ENCODE measurements around the gene HDAC1. TPM values are rescaled to one million over a fixed set of nuclear protein-coding genes. Genes with fewer than 3 reads are reported as not detected.

Gene HDAC1
- total and polyA plus RNA-seq, 2 of the 4 experiments (the other 2 are of a cell fraction), result 95.5 to 139 TPM

DNA sequence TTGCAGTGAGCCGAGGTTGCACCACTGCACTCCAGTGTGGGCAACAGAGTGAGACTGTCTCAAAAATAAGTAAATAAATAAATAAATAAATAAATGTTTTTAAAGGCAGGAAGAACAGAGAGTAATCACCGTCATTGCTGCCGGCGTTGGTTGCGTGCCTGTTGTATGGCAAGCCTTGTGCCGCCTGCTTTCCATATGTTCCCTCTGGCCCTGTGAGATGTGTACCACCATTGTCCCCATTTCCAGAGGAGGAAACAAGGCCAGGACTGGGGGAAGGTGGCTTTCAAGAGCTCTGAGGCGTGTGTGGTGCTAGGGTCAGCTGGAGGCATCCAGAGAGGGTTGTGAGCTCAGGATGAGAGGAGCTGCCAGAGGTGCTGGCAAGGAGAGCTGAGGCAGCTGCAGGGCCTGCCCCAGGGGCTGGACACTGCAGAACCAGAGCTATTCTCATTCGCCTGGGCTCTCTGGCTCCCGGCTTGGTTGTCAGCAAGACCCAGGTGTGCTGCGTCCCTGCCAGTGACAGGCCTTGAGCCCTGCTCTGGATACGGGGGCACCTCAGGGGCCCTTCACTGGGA is 49.4 kb downstream of the HDAC1 start:
- Histone ChIP-seq H2AFZ (replicated peaks; ENCODE audit: low read length, poor library complexity) (no peak overlapping the region), H4K91ac (ENCODE audit: insufficient read depth, low read depth, low read length) (no peak overlapping the region), H2AK5ac (ENCODE audit: low read depth, low read length) (no peak overlapping the region), H3K4me2 (ENCODE audit: low read depth, low read length) (no peak overlapping the region), H3K4me3 (ENCODE audit: insufficient read depth, low read depth, low read length) (no peak overlapping the region), H4K8ac (ENCODE audit: low read depth in 2 of 2, low read length in 2 of 2) (no peak overlapping the region), H3K56ac (ENCODE audit: extremely low read depth, insufficient read depth, low read length) (no peak overlapping the region), H3K14ac (replicated peaks; ENCODE audit: low read depth, low read length) (no peak overlapping the region), H4K5ac (ENCODE audit: low read depth, low read length) (no peak overlapping the region), H4K20me1 (ENCODE audit: insufficient read depth, low read length) (no peaks in the 10 kb centered on the region), H3K36me3 (ENCODE audit: control insufficient read depth, insufficient read depth, low read length) (no peaks in the 10 kb centered on the region), H3K27me3 (ENCODE audit: control insufficient read depth, insufficient read depth, low read length) (no peaks in the 10 kb centered on the region), H3K23ac (ENCODE audit: low read depth, low read length) (no peak overlapping the region), H3K79me1 (ENCODE audit: low read depth in 1 of 2, low read length in 2 of 2) (peaks cover 0 to 4% of the 10 kb centered on the region in 2 experiments; a peak in 1 of 4 replicates), H2AK9ac (replicated peaks; ENCODE audit: low read depth, low read length, poor library complexity) (no peak overlapping the region), H3K4ac (ENCODE audit: low read depth, low read length) (no peak overlapping the region), H2BK5ac (ENCODE audit: low read depth, low read length, poor library complexity, severe bottlenecking) (no peak overlapping the region), H3K27ac (ENCODE audit: insufficient read depth, low read length) (no peak overlapping the region), H2BK15ac (ENCODE audit: low read depth, low read length) (no peak overlapping the region), H3K18ac (ENCODE audit: low read depth, low read length) (no peak overlapping the region), H3K9ac (ENCODE audit: low read depth, low read length) (no peak overlapping the region), H2BK20ac (ENCODE audit: low read depth, low read length) (no peak overlapping the region), H2BK120ac (ENCODE audit: low read depth, low read length) (no peak overlapping the region), H3K9me1 (ENCODE audit: insufficient read depth, low read length) (no peaks in the 10 kb centered on the region; the same call in 1 of the 2 replicates), H3K4me1 (ENCODE audit: control insufficient read depth, insufficient read depth, low read length) (peaks cover 7% of the 10 kb centered on the region), H3K9me3 (ENCODE audit: control insufficient read depth, insufficient read depth, low read length) (no peaks in the 10 kb centered on the region)
- in situ Hi-C loops (cut with MboI; ENCODE audit: low sequenced_read_pairs), result no loop called here
- TF ChIP-seq RFX5 (IDR thresholded peaks at IDR 0.05; ENCODE audit: low read depth, low read length) (no peak), BHLHE40 (IDR thresholded peaks at IDR 0.05; ENCODE audit: low read depth, low read length) (no peak), CEBPB (IDR thresholded peaks at IDR 0.05; ENCODE audit: low read depth, low read length) (no peak), RAD21 (IDR thresholded peaks at IDR 0.05; ENCODE audit: low read length) (no peak), CHD1 (IDR thresholded peaks at IDR 0.05; ENCODE audit: low read depth, low read length) (no peak), MAZ (IDR thresholded peaks at IDR 0.05; ENCODE audit: borderline replicate concordance, low read depth, low read length) (no peak), SMC3 (IDR thresholded peaks at IDR 0.05; ENCODE audit: low read depth, low read length) (no peak), MAFK (IDR thresholded peaks at IDR 0.05; ENCODE audit: low read depth, low read length) (no peak), POLR2A (IDR thresholded peaks at IDR 0.05; ENCODE audit: low read depth, low read length) (no peak)
- TF ChIP-seq, protein P1, sequence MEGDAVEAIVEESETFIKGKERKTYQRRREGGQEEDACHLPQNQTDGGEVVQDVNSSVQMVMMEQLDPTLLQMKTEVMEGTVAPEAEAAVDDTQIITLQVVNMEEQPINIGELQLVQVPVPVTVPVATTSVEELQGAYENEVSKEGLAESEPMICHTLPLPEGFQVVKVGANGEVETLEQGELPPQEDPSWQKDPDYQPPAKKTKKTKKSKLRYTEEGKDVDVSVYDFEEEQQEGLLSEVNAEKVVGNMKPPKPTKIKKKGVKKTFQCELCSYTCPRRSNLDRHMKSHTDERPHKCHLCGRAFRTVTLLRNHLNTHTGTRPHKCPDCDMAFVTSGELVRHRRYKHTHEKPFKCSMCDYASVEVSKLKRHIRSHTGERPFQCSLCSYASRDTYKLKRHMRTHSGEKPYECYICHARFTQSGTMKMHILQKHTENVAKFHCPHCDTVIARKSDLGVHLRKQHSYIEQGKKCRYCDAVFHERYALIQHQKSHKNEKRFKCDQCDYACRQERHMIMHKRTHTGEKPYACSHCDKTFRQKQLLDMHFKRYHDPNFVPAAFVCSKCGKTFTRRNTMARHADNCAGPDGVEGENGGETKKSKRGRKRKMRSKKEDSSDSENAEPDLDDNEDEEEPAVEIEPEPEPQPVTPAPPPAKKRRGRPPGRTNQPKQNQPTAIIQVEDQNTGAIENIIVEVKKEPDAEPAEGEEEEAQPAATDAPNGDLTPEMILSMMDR (conservative IDR thresholded peaks at IDR 0.05; ENCODE audit: low read depth, low read length), result no peak
- no TSS peak for BruUV-seq (replicated peaks)
- WGBS, 2 experiments (ENCODE audit: extremely low coverage in 2 of 2, insufficient read length in 1 of 2), result 91% methylated on average over 8 of the region's 11 CpGs; no CpG with 5 or more reads in 1 of the 2 experiments
- intact Hi-C loops (cut with micrococcal nuclease), result no loop called here
- CTCF ChIA-PET, result no interaction called here
- ATAC-seq (ENCODE audit: low read depth), result no peak
- POLR2A ChIA-PET (ENCODE audit: unreplicated experiment), result no interaction called here
- DNase-seq, result no peak
- dilution Hi-C loops (cut with HindIII; ENCODE audit: low sequenced_read_pairs, unreplicated experiment), result no loop called here

Measured in IMR-90 (cell line).